Transverse colon (tissue), 4 donors: ENCODE data around the gene CSAG2. TPM values are rescaled to one million over a fixed set of nuclear protein-coding genes. Genes with fewer than 3 reads are reported as not detected.
"Not testable (repeated sequence)": the region's sequence is repeated elsewhere in the genome, so short reads cannot be mapped to it uniquely, and the experiment has no call there.

Experiments used
- DNase-seq: peaks from one replicate; pipeline ENCODE4 v3.0.0-alpha.2; 2019
- H3K27ac ChIP-seq, 4 donors: fragments of 200-600 bp; sonication (generic); 2 replicates each; pipeline ENCODE4 v1.5.1; 2016 to 2018; ENCODE audit warnings: inconsistent platforms in 4 of 4
- H3K27me3 ChIP-seq: fragments of 200-600 bp; sonication (generic); 2 replicates; pipeline ENCODE4 v1.5.1; 2017; ENCODE audit warnings: inconsistent platforms
- H3K36me3 ChIP-seq, 4 donors: fragments of 200-600 bp; sonication (generic); 2 replicates each; pipeline ENCODE4 v1.5.1; 2017 to 2019; ENCODE audit warnings: inconsistent platforms in 4 of 4
- H3K4me1 ChIP-seq, 4 donors: fragments of 200-600 bp; sonication (generic); 2 replicates each; pipeline ENCODE4 v1.5.1; 2017 to 2020; ENCODE audit warnings: inconsistent platforms in 4 of 4
- H3K4me3 ChIP-seq, 4 donors: fragments of 200-600 bp; sonication (generic); 1 replicate in 1 of 4; 2 replicates in 3 of 4; pipeline versions ENCODE4 v1.5.1 to v1.6.1; 2017 to 2019; ENCODE audit warnings: inconsistent platforms in 4 of 4
- H3K9me3 ChIP-seq, 2 donors: fragments of 200-600 bp; sonication (generic); 2 replicates each; pipeline ENCODE4 v1.5.1; 2017 to 2019; ENCODE audit warnings: inconsistent platforms in 2 of 2
- CTCF ChIP-seq, 5 experiments: fragments of 200-600 bp in 3 of 5; fragments of 450-650 bp in 2 of 5; sonication (generic) in 3 of 5; IDR thresholded peaks; 1 replicate in 2 of 5; 2 replicates in 3 of 5; pipeline ENCODE4 v1.5.1; 2016 to 2017; ENCODE audit warnings: antibody characterized with exemption in 5 of 5, inconsistent platforms in 3 of 5, mild to moderate bottlenecking in 2 of 5, moderate library complexity in 1 of 5
- EP300 ChIP-seq: sonication (generic); formaldehyde crosslinking; IDR thresholded peaks from one replicate; pipeline ENCODE4 v1.6.1; 2017; ENCODE audit warnings: antibody characterized with exemption, low read depth
- POLR2A ChIP-seq: fragments of 450-650 bp; IDR thresholded peaks from one replicate; pipeline ENCODE4 v1.6.1; 2016; ENCODE audit warnings: antibody characterized with exemption, mild to moderate bottlenecking, moderate library complexity
- POLR2AphosphoS5 ChIP-seq, 3 donors: sonication (generic); formaldehyde crosslinking; IDR thresholded peaks; one replicate each; pipeline ENCODE4 v1.6.1; 2016; ENCODE audit warnings: antibody characterized with exemption in 3 of 3
- WGBS, 2 donors: methylation state at CpG; one replicate each; pipeline ENCODE4 v1.1.5; 2018; ENCODE audit warnings: low coverage in 1 of 2; 5-methylcytosine and 5-hydroxymethylcytosine counted together
- in situ Hi-C, 4 donors: fragments of 200-750 bp; cut with MboI; loops; one replicate each; pipeline versions ENCODE4 v1.15.0 to v1.15.1; 2017; ENCODE audit warnings: low sequenced_read_pairs in 3 of 4, low pct_ligation_motif_present in 1 of 4, low pct_unique_long_range_greater_than_20kb in 1 of 4
- intact Hi-C: fragments of 100-400 bp; cut with DNase I; formaldehyde crosslinking; loops from one replicate; pipeline ENCODE4 v1.15.1; 2023; ENCODE audit warnings: low total_unique reads
- total RNA-seq, 4 donors: library from RNA; depleted of rRNA; stranded (reverse); fragments of >200 nt; gene quantifications; one replicate each; pipeline ENCODE4 v1.1.0, GENCODE V29; 2016

Gene CSAG2, protein sequence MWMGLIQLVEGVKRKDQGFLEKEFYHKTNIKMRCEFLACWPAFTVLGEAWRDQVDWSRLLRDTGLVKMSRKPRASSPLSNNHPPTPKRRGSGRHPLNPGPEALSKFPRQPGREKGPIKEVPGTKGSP
- not detected for total RNA-seq

- H3K27ac ChIP-seq, in situ Hi-C loops, H3K9me3 ChIP-seq, intact Hi-C loops, H3K36me3 ChIP-seq, H3K4me3 ChIP-seq, H3K4me1 ChIP-seq, DNase-seq, H3K27me3 ChIP-seq: not testable (repeated sequence)
- no CpG with 5 or more reads among the region's 2 CpGs for WGBS, 2 donors
Measured at GRCh38 chrX:152709173-152709572, at the start of gene CSAG2. Gene CSAG2 (minus strand): TSS chrX:152709273. CDS start chrX:152709112, 161 bp downstream.

GRCh38 chrX:152754871-152755270, 45.8 kb upstream of the CSAG2 start:
- H3K27me3 ChIP-seq, in situ Hi-C loops, H3K36me3 ChIP-seq, DNase-seq, intact Hi-C loops, H3K9me3 ChIP-seq, H3K27ac ChIP-seq, H3K4me3 ChIP-seq, H3K4me1 ChIP-seq: not testable (repeated sequence)
- no CpG with 5 or more reads among the region's 5 CpGs for WGBS, 2 donors

DNA sequence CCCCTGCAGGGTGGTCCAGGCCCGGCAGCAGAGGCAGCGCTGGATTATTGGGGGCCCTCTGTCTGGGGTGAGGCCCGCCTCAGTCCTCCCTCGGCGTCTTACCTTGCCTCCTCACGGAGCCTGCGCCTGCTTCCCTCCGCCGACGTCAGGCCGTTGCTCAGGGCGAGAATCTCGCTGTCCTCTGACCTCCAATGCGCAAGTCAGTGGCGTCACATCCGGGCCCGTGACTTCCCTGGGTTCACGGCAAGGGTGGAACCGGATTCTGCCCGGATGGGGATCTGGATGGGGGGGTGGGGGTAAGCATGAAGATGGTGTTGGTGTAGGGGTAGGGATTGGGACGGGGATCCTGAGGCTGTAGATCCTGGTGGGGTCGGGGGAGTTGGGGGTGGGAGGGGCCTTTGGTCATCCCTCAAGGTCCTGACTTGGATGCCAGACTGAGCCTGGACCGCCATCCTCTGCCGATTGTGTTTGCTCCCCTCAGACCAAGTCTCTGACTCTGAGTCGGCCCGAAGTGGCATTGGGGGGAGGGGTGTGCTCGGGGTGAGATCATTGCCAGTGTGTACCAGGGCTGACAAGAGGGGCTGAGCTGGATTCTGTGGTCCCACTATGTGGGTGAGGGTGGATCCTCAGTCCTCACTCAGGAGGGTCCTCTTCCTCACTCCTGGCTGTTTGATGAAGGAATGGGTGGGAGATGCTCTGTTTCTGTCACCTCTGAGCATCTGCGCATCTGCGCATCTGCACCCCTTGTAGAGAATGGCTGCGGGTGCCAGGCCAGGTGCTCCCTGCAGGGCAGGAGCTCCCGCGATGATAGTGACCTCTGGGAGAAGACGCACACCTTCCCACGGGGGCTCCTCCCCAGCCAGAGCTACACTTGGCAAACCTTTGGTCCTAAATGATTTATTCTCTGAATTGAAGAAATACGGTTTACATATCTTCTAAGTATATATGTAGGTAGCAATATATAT, 44.9 kb upstream of the CSAG2 start, which contains the start of gene MAGEA2:
Gene MAGEA2 (minus strand): TSS at position 157 of the 965 bp plus-strand sequence. CDS start 2,479 bp downstream, outside the sequence.
- H3K27ac ChIP-seq, intact Hi-C loops, DNase-seq, H3K36me3 ChIP-seq, in situ Hi-C loops, H3K27me3 ChIP-seq, H3K4me3 ChIP-seq, H3K4me1 ChIP-seq, H3K9me3 ChIP-seq: not testable (repeated sequence)
- no CpG with 5 or more reads among the region's 35 CpGs for WGBS, 2 donors

- no peak for DNase-seq
- Histone ChIP-seq H3K9me3 (no peaks in the 10 kb centered on the region), H3K4me1 (no peaks in the 10 kb centered on the region), H3K27me3 (no peaks in the 10 kb centered on the region), H3K36me3 (no peaks in the 10 kb centered on the region), H3K4me3 (no peak overlapping the region), H3K27ac (no peak overlapping the region)
- WGBS, 2 donors, result 67 to 79% methylated on average over 1 to 5 of the region's 5 CpGs
- in situ Hi-C loops (no loop called here), intact Hi-C loops (no loop called here)
- TF ChIP-seq EP300 (no peak), POLR2AphosphoS5 (IDR thresholded peaks at IDR 0.05) (no peak), CTCF (IDR thresholded peaks at IDR 0.05) (no peak), POLR2A (no peak)
Measured at GRCh38 chrX:152738560-152738959, 29.5 kb upstream of the CSAG2 start.

GRCh38 chrX:152736528-152736927, 27.5 kb upstream of the CSAG2 start:
- H3K27me3 ChIP-seq, H3K4me1 ChIP-seq, intact Hi-C loops, H3K36me3 ChIP-seq, DNase-seq, H3K9me3 ChIP-seq, H3K4me3 ChIP-seq, in situ Hi-C loops, H3K27ac ChIP-seq: not testable (repeated sequence)
- WGBS, 2 donors, result 85 to 90% methylated on average over 2 to 12 of the region's 12 CpGs

DNA sequence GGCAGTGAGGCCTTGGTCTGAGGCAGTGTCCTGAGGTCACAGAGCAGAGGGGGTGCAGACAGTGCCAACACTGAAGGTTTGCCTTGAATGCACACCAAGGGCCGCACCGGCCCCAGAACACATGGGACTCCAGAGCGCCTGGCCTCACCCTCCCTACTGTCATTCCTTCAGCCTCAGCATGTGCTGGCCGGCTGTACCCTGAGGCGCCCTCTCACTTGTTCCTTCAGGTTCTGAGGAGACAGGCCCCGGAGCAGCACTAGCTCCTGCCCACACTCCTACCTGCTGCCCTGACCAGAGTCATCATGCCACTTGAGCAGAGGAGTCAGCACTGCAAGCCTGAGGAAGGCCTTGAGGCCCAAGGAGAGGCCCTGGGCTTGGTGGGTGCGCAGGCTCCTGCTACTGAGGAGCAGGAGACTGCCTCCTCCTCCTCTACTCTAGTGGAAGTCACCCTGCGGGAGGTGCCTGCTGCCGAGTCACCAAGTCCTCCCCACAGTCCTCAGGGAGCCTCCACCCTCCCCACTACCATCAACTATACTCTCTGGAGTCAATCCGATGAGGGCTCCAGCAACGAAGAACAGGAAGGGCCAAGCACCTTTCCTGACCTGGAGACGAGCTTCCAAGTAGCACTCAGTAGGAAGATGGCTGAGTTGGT, 26.9 kb upstream of the CSAG2 start:
- no peak overlapping the region for H3K4me3 ChIP-seq
- WGBS, 2 donors, result 88% methylated on average over 6 of the region's 12 CpGs; no CpG with 5 or more reads in 1 of the 2 donors
- H3K4me1 ChIP-seq, result no peaks in the 10 kb centered on the region
- H3K9me3 ChIP-seq, result no peaks in the 10 kb centered on the region
- H3K27ac ChIP-seq, result no peak overlapping the region
- H3K27me3 ChIP-seq, result no peaks in the 10 kb centered on the region
- no peaks in the 10 kb centered on the region for H3K36me3 ChIP-seq
- in situ Hi-C loops (no loop called here), intact Hi-C loops (no loop called here)
- TF ChIP-seq EP300, result no peak
- no peak for TF ChIP-seq POLR2A
- TF ChIP-seq POLR2AphosphoS5 (IDR thresholded peaks at IDR 0.05), result no peak
- no peak for TF ChIP-seq CTCF (IDR thresholded peaks at IDR 0.05)
- DNase-seq, result no peak
